ENCODE results near the gene PLPP4.

The PLPP4 gene

GRCh38 chr10:120477021-120477742 is 20.2 kb downstream of the PLPP4 start:
- no peak overlapping the region for H3K27ac ChIP-seq (replicated peaks)
- no peaks in the 10 kb centered on the region for H3K27me3 ChIP-seq (ENCODE audit: insufficient read depth, poor library complexity, severe bottlenecking)
- no peak for DNase-seq (ENCODE audit: low read depth in 1 of 2, low spot score in 1 of 2)
- H3K4me3 ChIP-seq (replicated peaks; ENCODE audit: insufficient read depth, low read length) = no peak overlapping the region
- TF ChIP-seq, protein P1, sequence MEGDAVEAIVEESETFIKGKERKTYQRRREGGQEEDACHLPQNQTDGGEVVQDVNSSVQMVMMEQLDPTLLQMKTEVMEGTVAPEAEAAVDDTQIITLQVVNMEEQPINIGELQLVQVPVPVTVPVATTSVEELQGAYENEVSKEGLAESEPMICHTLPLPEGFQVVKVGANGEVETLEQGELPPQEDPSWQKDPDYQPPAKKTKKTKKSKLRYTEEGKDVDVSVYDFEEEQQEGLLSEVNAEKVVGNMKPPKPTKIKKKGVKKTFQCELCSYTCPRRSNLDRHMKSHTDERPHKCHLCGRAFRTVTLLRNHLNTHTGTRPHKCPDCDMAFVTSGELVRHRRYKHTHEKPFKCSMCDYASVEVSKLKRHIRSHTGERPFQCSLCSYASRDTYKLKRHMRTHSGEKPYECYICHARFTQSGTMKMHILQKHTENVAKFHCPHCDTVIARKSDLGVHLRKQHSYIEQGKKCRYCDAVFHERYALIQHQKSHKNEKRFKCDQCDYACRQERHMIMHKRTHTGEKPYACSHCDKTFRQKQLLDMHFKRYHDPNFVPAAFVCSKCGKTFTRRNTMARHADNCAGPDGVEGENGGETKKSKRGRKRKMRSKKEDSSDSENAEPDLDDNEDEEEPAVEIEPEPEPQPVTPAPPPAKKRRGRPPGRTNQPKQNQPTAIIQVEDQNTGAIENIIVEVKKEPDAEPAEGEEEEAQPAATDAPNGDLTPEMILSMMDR (IDR thresholded peaks at IDR 0.05; ENCODE audit: insufficient read depth, low read length) = no peak
- no peak for TF ChIP-seq SPI1 (IDR thresholded peaks at IDR 0.05; ENCODE audit: borderline replicate concordance, low read depth)
- TF ChIP-seq POLR2AphosphoS5 (IDR thresholded peaks at IDR 0.05; ENCODE audit: low read depth) = no peak
- TF ChIP-seq, protein P2, sequence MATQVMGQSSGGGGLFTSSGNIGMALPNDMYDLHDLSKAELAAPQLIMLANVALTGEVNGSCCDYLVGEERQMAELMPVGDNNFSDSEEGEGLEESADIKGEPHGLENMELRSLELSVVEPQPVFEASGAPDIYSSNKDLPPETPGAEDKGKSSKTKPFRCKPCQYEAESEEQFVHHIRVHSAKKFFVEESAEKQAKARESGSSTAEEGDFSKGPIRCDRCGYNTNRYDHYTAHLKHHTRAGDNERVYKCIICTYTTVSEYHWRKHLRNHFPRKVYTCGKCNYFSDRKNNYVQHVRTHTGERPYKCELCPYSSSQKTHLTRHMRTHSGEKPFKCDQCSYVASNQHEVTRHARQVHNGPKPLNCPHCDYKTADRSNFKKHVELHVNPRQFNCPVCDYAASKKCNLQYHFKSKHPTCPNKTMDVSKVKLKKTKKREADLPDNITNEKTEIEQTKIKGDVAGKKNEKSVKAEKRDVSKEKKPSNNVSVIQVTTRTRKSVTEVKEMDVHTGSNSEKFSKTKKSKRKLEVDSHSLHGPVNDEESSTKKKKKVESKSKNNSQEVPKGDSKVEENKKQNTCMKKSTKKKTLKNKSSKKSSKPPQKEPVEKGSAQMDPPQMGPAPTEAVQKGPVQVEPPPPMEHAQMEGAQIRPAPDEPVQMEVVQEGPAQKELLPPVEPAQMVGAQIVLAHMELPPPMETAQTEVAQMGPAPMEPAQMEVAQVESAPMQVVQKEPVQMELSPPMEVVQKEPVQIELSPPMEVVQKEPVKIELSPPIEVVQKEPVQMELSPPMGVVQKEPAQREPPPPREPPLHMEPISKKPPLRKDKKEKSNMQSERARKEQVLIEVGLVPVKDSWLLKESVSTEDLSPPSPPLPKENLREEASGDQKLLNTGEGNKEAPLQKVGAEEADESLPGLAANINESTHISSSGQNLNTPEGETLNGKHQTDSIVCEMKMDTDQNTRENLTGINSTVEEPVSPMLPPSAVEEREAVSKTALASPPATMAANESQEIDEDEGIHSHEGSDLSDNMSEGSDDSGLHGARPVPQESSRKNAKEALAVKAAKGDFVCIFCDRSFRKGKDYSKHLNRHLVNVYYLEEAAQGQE (IDR thresholded peaks at IDR 0.05; ENCODE audit: insufficient replicate concordance, low read depth) = no peak
- no peak for TF ChIP-seq GABPA (IDR thresholded peaks at IDR 0.05; ENCODE audit: low read depth)

GRCh38 chr10:120477743-120478141 is 20.7 kb downstream of the PLPP4 start:
- Histone ChIP-seq H3K27ac (replicated peaks) (no peak overlapping the region), H3K27me3 (ENCODE audit: insufficient read depth, poor library complexity, severe bottlenecking) (no peaks in the 10 kb centered on the region), H3K4me3 (replicated peaks; ENCODE audit: insufficient read depth, low read length) (no peak overlapping the region)
- TF ChIP-seq GABPA (IDR thresholded peaks at IDR 0.05; ENCODE audit: low read depth) (no peak), POLR2AphosphoS5 (IDR thresholded peaks at IDR 0.05; ENCODE audit: low read depth) (no peak), SPI1 (IDR thresholded peaks at IDR 0.05; ENCODE audit: borderline replicate concordance, low read depth) (no peak)
- TF ChIP-seq, protein P1 (IDR thresholded peaks at IDR 0.05; ENCODE audit: insufficient read depth, low read length) = no peak
- TF ChIP-seq, protein P2 (IDR thresholded peaks at IDR 0.05; ENCODE audit: insufficient replicate concordance, low read depth) = no peak
- no peak for DNase-seq (ENCODE audit: low read depth in 1 of 2, low spot score in 1 of 2)

- DNase-seq (ENCODE audit: low read depth in 1 of 2, low spot score in 1 of 2) = no peak
- no peak for TF ChIP-seq GABPA (IDR thresholded peaks at IDR 0.05; ENCODE audit: low read depth)
- Histone ChIP-seq H3K27ac (replicated peaks) (no peak overlapping the region), H3K27me3 (ENCODE audit: insufficient read depth, poor library complexity, severe bottlenecking) (no peaks in the 10 kb centered on the region), H3K4me3 (replicated peaks; ENCODE audit: insufficient read depth, low read length) (no peak overlapping the region)
Observed at GRCh38 chr10:120478386-120478785, 21.4 kb downstream of the PLPP4 start.

- no peak for DNase-seq (ENCODE audit: low read depth in 1 of 2, low spot score in 1 of 2)
- no peak for TF ChIP-seq POLR2AphosphoS5 (IDR thresholded peaks at IDR 0.05; ENCODE audit: low read depth)
- TF ChIP-seq SPI1 (IDR thresholded peaks at IDR 0.05; ENCODE audit: borderline replicate concordance, low read depth) = no peak
- TF ChIP-seq, protein P1 (IDR thresholded peaks at IDR 0.05; ENCODE audit: insufficient read depth, low read length) = no peak
- TF ChIP-seq, protein P2 (IDR thresholded peaks at IDR 0.05; ENCODE audit: insufficient replicate concordance, low read depth) = no peak
- no peak for TF ChIP-seq GABPA (IDR thresholded peaks at IDR 0.05; ENCODE audit: low read depth)
- Histone ChIP-seq H3K4me3 (replicated peaks; ENCODE audit: insufficient read depth, low read length) (no peak overlapping the region), H3K27ac (replicated peaks) (no peak overlapping the region), H3K27me3 (ENCODE audit: insufficient read depth, poor library complexity, severe bottlenecking) (no peaks in the 10 kb centered on the region)
Observed at GRCh38 chr10:120479506-120479905, 22.5 kb downstream of the PLPP4 start.

All from HL-60 (cell line).